Epithelial cell of proximal tubule (primary cell): Measurements from ENCODE around the gene CHPF. TPM values are rescaled to one million over a fixed set of nuclear protein-coding genes. Genes with fewer than 3 reads are reported as not detected.

Experiments
- DNase-seq: peaks from one replicate; pipeline ENCODE4 v3.0.0-alpha.2; 2011; ENCODE audit warnings: low read depth
- H3K4me3 ChIP-seq: 2 replicates; pipeline ENCODE4 v1.5.1; 2011; ENCODE audit warnings: low read depth, mild to moderate bottlenecking, low read length
- CTCF ChIP-seq: conservative IDR thresholded peaks from 2 replicates; pipeline ENCODE4 v1.5.1; 2012; ENCODE audit warnings: low read depth, mild to moderate bottlenecking, low read length
- total RNA-seq: library from RNA; depleted of rRNA; stranded (reverse); fragments of >200 nt; gene quantifications from 2 replicates; pipeline ENCODE4 v1.2.3, GENCODE V29; 2015

Gene CHPF
- total RNA-seq, 1 donor from 2014 or later, result 122 TPM

GRCh38 chr2:219493086-219493485 is 50.5 kb downstream of the CHPF start:
- TF ChIP-seq CTCF, result no peak
- no peak for DNase-seq
- no peak overlapping the region for H3K4me3 ChIP-seq

GRCh38 chr2:219492575-219492974 is 51.0 kb downstream of the CHPF start:
- H3K4me3 ChIP-seq, result no peak overlapping the region
- no peak for DNase-seq
- TF ChIP-seq CTCF, result no peak

GRCh38 chr2:219491278-219491963 is 52.2 kb downstream of the CHPF start:
- TF ChIP-seq CTCF, result no peak
- DNase-seq, result no peak
- no peak overlapping the region for H3K4me3 ChIP-seq

GRCh38 chr2:219490600-219491130 is 52.9 kb downstream of the CHPF start:
- TF ChIP-seq CTCF, result no peak
- DNase-seq, result no peak
- H3K4me3 ChIP-seq, result no peak overlapping the region

GRCh38 chr2:219490186-219490585 is 53.4 kb downstream of the CHPF start:
- no peak overlapping the region for H3K4me3 ChIP-seq
- no peak for DNase-seq
- no peak for TF ChIP-seq CTCF

GRCh38 chr2:219489315-219489714 is 54.3 kb downstream of the CHPF start:
- no peak for TF ChIP-seq CTCF
- H3K4me3 ChIP-seq, result no peak overlapping the region
- DNase-seq, result no peak

Other genes starting within 250 kb of the CHPF start
- 0.75 and 1.0 TPM in 2 replicates for gene PTPRN, start 234.4 kb downstream of the CHPF start, total RNA-seq
- gene RESP18, start 211.1 kb downstream of the CHPF start, total RNA-seq, result not detected in 2 replicates
- 40.0 and 54.0 TPM in 2 replicates for gene DNPEP, start 155.9 kb downstream of the CHPF start, total RNA-seq
- not detected in 2 replicates for gene DES, start 125.4 kb downstream of the CHPF start, total RNA-seq
- gene SPEG, start 109.0 kb downstream of the CHPF start, total RNA-seq, result 4.6 and 28.3 TPM in 2 replicates
- 27.2 and 35.3 TPM in 2 replicates for gene GMPPA, start 44.9 kb downstream of the CHPF start, total RNA-seq
- not detected in 2 replicates for gene ASIC4, start 29.3 kb downstream of the CHPF start, total RNA-seq
- 1.6 and 1.7 TPM in 2 replicates for gene TMEM198, start 219 bp upstream of the CHPF start, total RNA-seq
- 38.8 and 87.0 TPM in 2 replicates for gene OBSL1, start 27.7 kb upstream of the CHPF start, total RNA-seq
- gene INHA, start 28.5 kb upstream of the CHPF start, total RNA-seq, result 0.17 and 0.22 TPM in 2 replicates
- gene STK11IP, start 54.0 kb upstream of the CHPF start, total RNA-seq, result 18.6 and 35.7 TPM in 2 replicates
- 6.6 and 12.2 TPM in 2 replicates for gene SLC4A3, start 83.8 kb upstream of the CHPF start, total RNA-seq